Vagina (tissue), 2 donors: ENCODE measurements around the gene MICALL2. TPM values are rescaled to one million over a fixed set of nuclear protein-coding genes. Genes with fewer than 3 reads are reported as not detected.

Source experiments
- DNase-seq, 2 donors: peaks; one replicate each; pipeline ENCODE4 v3.0.0-alpha.2; 2017; ENCODE audit errors: extremely low spot score in 2 of 2
- H3K27ac ChIP-seq: fragments of 200-600 bp; sonication (generic); one replicate; pipeline ENCODE4 v1.5.1; 2019
- H3K27me3 ChIP-seq: fragments of 200-600 bp; sonication (generic); one replicate; pipeline ENCODE4 v1.5.1; 2019
- H3K36me3 ChIP-seq, 2 donors: fragments of 200-600 bp; sonication (generic); one replicate each; pipeline ENCODE4 v1.5.1; 2017 to 2019
- H3K4me1 ChIP-seq: fragments of 200-600 bp; sonication (generic); one replicate; pipeline ENCODE4 v1.5.1; 2019
- H3K4me3 ChIP-seq, 2 donors: fragments of 200-600 bp; sonication (generic); 1 replicate in 1 of 2; 2 replicates in 1 of 2; pipeline ENCODE4 v1.5.1; 2016 to 2019
- H3K9me3 ChIP-seq: fragments of 200-600 bp; sonication (generic); one replicate; pipeline ENCODE4 v1.5.1; 2019
- POLR2A ChIP-seq, 2 donors: fragments of 450-650 bp; IDR thresholded peaks; one replicate each; pipeline ENCODE4 v1.6.1; 2017; ENCODE audit warnings: antibody characterized with exemption in 2 of 2, mild to moderate bottlenecking in 2 of 2, moderate library complexity in 2 of 2
- POLR2AphosphoS5 ChIP-seq, 2 donors: sonication (generic); formaldehyde crosslinking; IDR thresholded peaks; one replicate each; pipeline ENCODE4 v1.9.0; 2017; ENCODE audit warnings: antibody characterized with exemption in 2 of 2, mild to moderate bottlenecking in 2 of 2, low read depth in 1 of 2; ENCODE audit not compliant: insufficient read depth in 1 of 2
- intact Hi-C: fragments of 100-400 bp; cut with DNase I; formaldehyde crosslinking; loops from one replicate; pipeline ENCODE4 v1.15.1; 2023
- total RNA-seq: library from RNA; depleted of rRNA; stranded (reverse); fragments of >200 nt; gene quantifications from one replicate; pipeline ENCODE4 v1.2.3, GENCODE V29; 2016
- TF ChIP-seq, protein P1 (sequence below), 3 experiments: fragments of 450-650 bp in 2 of 3; fragments of 200-600 bp in 1 of 3; sonication (generic) in 1 of 3; IDR thresholded peaks; one replicate each; pipeline ENCODE4 v1.5.1; 2017 to 2019; ENCODE audit warnings: antibody characterized with exemption in 3 of 3, mild to moderate bottlenecking in 2 of 3, moderate library complexity in 2 of 3

MICALL2 gene
- total RNA-seq, 1 donor from 2014 or later, result 15.7 TPM

DNA sequence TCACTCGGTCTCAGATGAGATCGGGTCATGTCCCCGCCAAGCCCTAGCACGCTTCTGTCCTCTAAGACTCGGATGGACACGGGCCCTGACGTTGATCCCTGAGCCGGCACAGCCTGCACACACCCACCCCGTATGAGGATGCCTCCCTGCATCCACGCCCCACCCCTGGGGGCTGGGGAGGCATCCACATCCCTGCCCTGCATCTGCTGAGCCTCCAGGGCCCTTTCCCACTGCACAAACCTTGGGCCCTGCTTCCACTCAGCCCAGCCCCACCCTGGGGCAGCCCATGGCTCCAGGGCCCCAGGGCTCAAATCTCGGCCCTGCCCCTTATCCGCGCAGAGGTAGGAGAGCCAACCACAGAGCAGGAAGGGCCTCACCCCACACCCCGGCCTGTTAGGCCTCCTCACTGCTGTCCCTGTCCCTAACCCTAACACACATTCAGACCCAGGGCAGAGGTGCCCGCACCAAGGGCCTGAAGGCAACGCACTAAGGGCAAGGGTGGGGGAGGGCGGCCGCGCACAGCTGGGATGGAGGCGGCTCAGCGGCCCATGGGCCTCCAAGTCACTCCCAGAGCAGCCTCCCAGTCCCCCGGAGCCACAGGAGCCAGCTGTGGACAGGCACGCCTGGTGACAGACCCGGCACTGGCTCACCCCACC lies 9.5 kb upstream of the MICALL2 start:
- Histone ChIP-seq H3K9me3 (no peaks in the 10 kb centered on the region), H3K36me3 (peaks cover 0 to 39% of the 10 kb centered on the region in 2 donors), H3K27ac (no peak overlapping the region), H3K4me1 (peaks cover 18% of the 10 kb centered on the region), H3K4me3 (no peak overlapping the region), H3K27me3 (no peaks in the 10 kb centered on the region)
- TF ChIP-seq POLR2A (IDR thresholded peaks at IDR 0.05) (no peak), POLR2AphosphoS5 (IDR thresholded peaks at IDR 0.05; ENCODE audit: insufficient read depth in 1 of 2, low read depth in 1 of 2) (no peak)
- TF ChIP-seq, protein P1, sequence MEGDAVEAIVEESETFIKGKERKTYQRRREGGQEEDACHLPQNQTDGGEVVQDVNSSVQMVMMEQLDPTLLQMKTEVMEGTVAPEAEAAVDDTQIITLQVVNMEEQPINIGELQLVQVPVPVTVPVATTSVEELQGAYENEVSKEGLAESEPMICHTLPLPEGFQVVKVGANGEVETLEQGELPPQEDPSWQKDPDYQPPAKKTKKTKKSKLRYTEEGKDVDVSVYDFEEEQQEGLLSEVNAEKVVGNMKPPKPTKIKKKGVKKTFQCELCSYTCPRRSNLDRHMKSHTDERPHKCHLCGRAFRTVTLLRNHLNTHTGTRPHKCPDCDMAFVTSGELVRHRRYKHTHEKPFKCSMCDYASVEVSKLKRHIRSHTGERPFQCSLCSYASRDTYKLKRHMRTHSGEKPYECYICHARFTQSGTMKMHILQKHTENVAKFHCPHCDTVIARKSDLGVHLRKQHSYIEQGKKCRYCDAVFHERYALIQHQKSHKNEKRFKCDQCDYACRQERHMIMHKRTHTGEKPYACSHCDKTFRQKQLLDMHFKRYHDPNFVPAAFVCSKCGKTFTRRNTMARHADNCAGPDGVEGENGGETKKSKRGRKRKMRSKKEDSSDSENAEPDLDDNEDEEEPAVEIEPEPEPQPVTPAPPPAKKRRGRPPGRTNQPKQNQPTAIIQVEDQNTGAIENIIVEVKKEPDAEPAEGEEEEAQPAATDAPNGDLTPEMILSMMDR (IDR thresholded peaks at IDR 0.05), result no peak
- intact Hi-C loops, result no loop called here
- DNase-seq, result no peak

DNA sequence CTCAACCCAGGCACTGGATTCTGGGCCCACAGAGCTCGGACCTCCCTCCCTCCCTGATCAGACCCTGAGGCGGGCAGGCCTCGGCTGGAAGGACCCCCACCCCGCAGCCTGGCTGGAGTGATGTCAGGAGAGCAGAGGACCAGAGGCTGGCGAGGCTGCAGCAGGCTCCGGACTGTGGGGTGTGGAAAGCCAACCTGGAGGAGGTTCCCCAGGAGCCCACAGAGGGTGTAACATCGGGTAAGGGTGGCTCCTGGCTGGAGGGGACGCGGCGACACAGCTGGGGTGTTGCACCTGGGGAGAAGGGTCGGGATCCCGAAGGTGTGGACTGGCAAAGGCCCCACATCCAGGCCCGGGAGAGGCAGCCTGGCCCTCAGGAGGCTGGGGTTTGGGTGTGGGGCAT lies 8.9 kb upstream of the MICALL2 start:
- H3K36me3 ChIP-seq, result peaks cover 0 to 33% of the 10 kb centered on the region in 2 donors
- no peaks in the 10 kb centered on the region for H3K9me3 ChIP-seq
- no peak overlapping the region for H3K4me3 ChIP-seq
- no peak for DNase-seq
- intact Hi-C loops, result no loop called here
- H3K4me1 ChIP-seq, result peaks cover 19% of the 10 kb centered on the region
- TF ChIP-seq, protein P1 (IDR thresholded peaks at IDR 0.05), result no peak
- TF ChIP-seq POLR2A (IDR thresholded peaks at IDR 0.05) (no peak), POLR2AphosphoS5 (IDR thresholded peaks at IDR 0.05; ENCODE audit: insufficient read depth in 1 of 2, low read depth in 1 of 2) (no peak)
- H3K27ac ChIP-seq, result no peak overlapping the region
- H3K27me3 ChIP-seq, result no peaks in the 10 kb centered on the region

DNA sequence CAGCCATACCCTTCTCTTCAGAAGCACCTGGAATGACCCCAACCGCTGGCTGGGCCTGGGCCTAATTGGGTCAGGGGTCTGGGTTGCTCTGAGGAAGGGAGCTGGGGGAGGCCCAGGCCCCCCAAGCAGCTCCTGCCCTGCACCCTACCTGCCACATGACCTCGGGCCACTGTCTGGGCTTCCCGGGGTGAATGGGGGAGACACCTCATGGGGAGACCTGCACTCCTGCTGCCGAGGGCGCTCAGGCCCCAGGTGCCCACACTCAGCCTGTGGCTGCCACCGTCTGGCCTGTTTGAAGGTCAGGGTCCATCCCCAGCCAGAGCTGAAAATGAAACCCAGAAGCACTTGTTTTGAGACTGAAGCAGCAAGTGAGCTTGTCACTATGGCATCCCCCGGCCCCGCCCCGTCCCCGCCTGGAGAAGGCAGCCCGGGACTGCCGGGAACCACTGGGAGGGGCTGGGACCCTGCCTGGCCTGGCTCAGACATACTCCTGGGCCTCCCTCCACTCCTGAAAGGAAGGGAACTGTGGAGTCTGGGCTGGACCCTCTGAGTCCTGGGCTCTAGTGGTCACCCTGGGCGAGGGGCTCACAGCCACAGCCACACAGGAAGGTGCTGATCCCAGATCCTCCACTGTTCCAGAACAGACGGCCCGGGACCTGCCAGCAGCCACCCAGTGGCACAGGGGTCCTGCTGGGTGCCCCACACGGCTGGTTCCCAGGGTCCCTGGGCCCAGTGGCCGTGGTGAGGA lies 7.4 kb upstream of the MICALL2 start:
- Histone ChIP-seq H3K36me3 (peaks cover 0 to 21% of the 10 kb centered on the region in 2 donors), H3K27ac (peak overlapping the region; percentile 16), H3K4me1 (peaks cover 29% of the 10 kb centered on the region), H3K27me3 (no peaks in the 10 kb centered on the region), H3K4me3 (peak overlapping the region in 1 of 2 donors; percentile 19), H3K9me3 (no peaks in the 10 kb centered on the region)
- no peak for TF ChIP-seq POLR2A (IDR thresholded peaks at IDR 0.05)
- peak in 1 of 2 donors; percentile 44 for TF ChIP-seq POLR2AphosphoS5 (IDR thresholded peaks at IDR 0.05; ENCODE audit: insufficient read depth in 1 of 2, low read depth in 1 of 2)
- DNase-seq, result no peak
- intact Hi-C loops, result no loop called here

DNA sequence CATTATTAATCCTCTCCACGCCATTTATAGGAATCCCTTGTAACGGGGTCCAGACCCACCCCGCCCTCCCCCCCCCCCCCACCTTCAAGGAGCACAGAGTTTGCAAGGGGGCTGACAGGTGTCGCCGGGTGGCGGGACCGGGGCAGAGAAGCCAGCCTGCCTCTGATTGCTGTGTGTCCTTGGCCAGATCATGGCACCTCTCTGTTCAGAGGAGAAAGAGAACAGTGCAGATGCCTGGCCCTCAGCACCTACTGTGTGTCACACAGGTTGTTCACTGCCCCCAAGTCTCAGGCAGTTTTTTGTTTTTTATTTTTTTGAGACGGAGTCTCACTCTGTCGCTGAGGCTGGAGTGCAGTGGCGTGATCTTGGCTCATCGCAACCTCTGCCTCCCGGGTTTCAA lies 5.4 kb upstream of the MICALL2 start:
- Histone ChIP-seq H3K27ac (no peak overlapping the region), H3K36me3 (peaks cover 0 to under 1% of the 10 kb centered on the region in 2 donors), H3K4me1 (peaks cover 49% of the 10 kb centered on the region), H3K4me3 (no peak overlapping the region), H3K9me3 (no peaks in the 10 kb centered on the region), H3K27me3 (no peaks in the 10 kb centered on the region)
- intact Hi-C loops, result no loop called here
- no peak for DNase-seq
- TF ChIP-seq POLR2A (IDR thresholded peaks at IDR 0.05) (no peak), POLR2AphosphoS5 (IDR thresholded peaks at IDR 0.05; ENCODE audit: insufficient read depth in 1 of 2, low read depth in 1 of 2) (no peak)
- TF ChIP-seq, protein P1 (IDR thresholded peaks at IDR 0.05), result no peak

DNA sequence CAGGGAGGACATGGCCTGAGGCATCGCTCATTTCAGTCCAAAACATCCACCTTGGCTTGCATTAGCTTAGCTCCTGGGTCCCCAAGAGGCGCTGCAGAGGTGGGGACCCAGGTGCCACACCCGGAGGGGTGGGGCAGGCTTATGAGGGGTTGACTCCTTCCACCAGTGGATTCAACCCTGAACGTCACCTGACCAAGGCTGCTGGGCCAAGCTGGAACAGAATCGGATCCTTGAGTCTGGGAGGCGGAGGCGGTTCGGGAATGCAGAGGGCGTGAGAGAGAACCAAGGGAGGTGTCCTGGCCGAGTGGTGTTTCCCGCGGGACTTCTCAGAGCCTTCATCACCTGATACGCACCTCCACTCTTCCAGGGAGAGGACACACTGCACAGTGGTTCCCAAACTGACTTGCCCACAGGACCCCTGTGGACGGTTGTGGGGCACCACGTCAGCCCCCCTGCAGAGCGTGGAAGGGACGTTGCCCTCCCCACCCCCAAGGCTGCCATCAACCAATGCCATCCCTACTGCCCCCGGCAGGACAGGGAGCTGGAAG lies 4.5 kb upstream of the MICALL2 start:
- no peak for DNase-seq
- no peaks in the 10 kb centered on the region for H3K27me3 ChIP-seq
- H3K4me3 ChIP-seq, result no peak overlapping the region
- H3K27ac ChIP-seq, result no peak overlapping the region
- intact Hi-C loops, result no loop called here
- H3K4me1 ChIP-seq, result peaks cover 53% of the 10 kb centered on the region
- no peaks in the 10 kb centered on the region for H3K9me3 ChIP-seq
- H3K36me3 ChIP-seq, result no peaks in the 10 kb centered on the region
- TF ChIP-seq POLR2A (IDR thresholded peaks at IDR 0.05) (no peak), POLR2AphosphoS5 (IDR thresholded peaks at IDR 0.05; ENCODE audit: insufficient read depth in 1 of 2, low read depth in 1 of 2) (no peak)
- TF ChIP-seq, protein P1 (IDR thresholded peaks at IDR 0.05), result no peak
